K562 (cell line): Measurements from ENCODE around the gene SLC24A3. TPM values are rescaled to one million over a fixed set of nuclear protein-coding genes. Genes with fewer than 3 reads are reported as not detected.

Experiments
- ATAC-seq: fragments of 200-7000 bp; cut with Tn5 transposase; 3 replicates; pipeline ENCODE4 v1.9.1; 2020; ENCODE audit warnings: moderate library complexity
- BruUV-seq: library from RNA; stranded (reverse); fragments of 400-500 nt; replicated peaks from 2 replicates; lab custom pipeline; 2021; lab: Mats Ljungman, UMichigan
- CTCF ChIA-PET: fragments of 300-600 bp; formaldehyde crosslinking; extraction: SDS; loops from one replicate; lab custom pipeline; 2021; ENCODE audit warnings: low intra/inter-chr PET ratio; lab: Yijun Ruan, JAX
- POLR2A ChIA-PET: fragments of 300-600, 350-650 bp; sonication (Branson Sonifier 250); formaldehyde crosslinking; extraction: SDS; loops from one replicate; lab custom pipeline; 2021; ENCODE audit warnings: antibody characterized with exemption, inconsistent platforms; lab: Yijun Ruan, JAX
- DNase-seq, 4 experiments: peaks; one replicate each; pipeline versions ENCODE4 v3.0.0 to v3.0.0-alpha.2; 2011 to 2018; ENCODE audit warnings: low spot score in 3 of 4, mixed read lengths in 3 of 4; ENCODE audit errors: extremely low read depth in 1 of 4
- FAIRE-seq: peaks from 2 replicates; lab custom pipeline; 2011; peaks lifted over from hg19 to GRCh38; lab: Jason Lieb, UNC
- H2AFZ ChIP-seq: 2 replicates; pipeline ENCODE4 v1.6.0; 2011; ENCODE audit warnings: low read depth, low read length, control low read depth, inconsistent platforms
- H3K27ac ChIP-seq: fragments of 200-600 bp; 3 replicates; pipeline ENCODE4 v1.8.0; 2011; ENCODE audit warnings: low read depth, mild to moderate bottlenecking, control low read depth, inconsistent platforms, low read length, moderate library complexity, mixed read lengths; ENCODE audit errors: extremely low read depth
- H3K27me3 ChIP-seq, 2 experiments: fragments of 300-600 bp in 1 of 2; 2 replicates in 1 of 2; 3 replicates in 1 of 2; pipeline versions ENCODE4 v1.6.0 to v1.8.0; 2011; ENCODE audit warnings: inconsistent platforms in 2 of 2, low read length in 2 of 2, mild to moderate bottlenecking in 1 of 2, mixed read lengths in 1 of 2, moderate library complexity in 1 of 2; ENCODE audit not compliant: control insufficient read depth in 2 of 2, insufficient read depth in 2 of 2
- H3K36me3 ChIP-seq: fragments of 300-600 bp; 3 replicates; pipeline ENCODE4 v1.8.0; 2011; ENCODE audit warnings: mild to moderate bottlenecking, low read length, inconsistent platforms; ENCODE audit not compliant: control insufficient read depth, insufficient read depth
- H3K4me1 ChIP-seq, 2 experiments: fragments of 200-600 bp in 1 of 2; replicated peaks in 1 of 2; 2 replicates in 1 of 2; 3 replicates in 1 of 2; pipeline versions ENCODE4 v1.5.1 to v1.8.0; 2011; ENCODE audit warnings: inconsistent platforms in 2 of 2, low read length in 2 of 2, mild to moderate bottlenecking in 1 of 2, mixed read lengths in 1 of 2, moderate library complexity in 1 of 2; ENCODE audit not compliant: control insufficient read depth in 2 of 2, insufficient read depth in 2 of 2
- H3K4me2 ChIP-seq: 2 replicates; pipeline ENCODE4 v1.6.1; 2011; ENCODE audit warnings: low read length, control low read depth, inconsistent platforms, mixed read lengths; ENCODE audit not compliant: insufficient read depth
- H3K4me3 ChIP-seq: fragments of 200-600 bp; sonication (generic), shearing (Covaris generic); 2 replicates; pipeline ENCODE4 v1.5.1; 2016; ENCODE audit warnings: control low read depth, inconsistent platforms
- H3K79me2 ChIP-seq: fragments of 200-600 bp; 3 replicates; pipeline ENCODE4 v1.8.0; 2011; ENCODE audit warnings: low read length, inconsistent platforms; ENCODE audit not compliant: control insufficient read depth, insufficient read depth
- H3K9ac ChIP-seq, 2 experiments: 2 replicates each; pipeline versions ENCODE4 v1.6.0 to v1.6.1; 2011; ENCODE audit warnings: low read depth in 2 of 2, low read length in 2 of 2, control low read depth in 1 of 2, inconsistent platforms in 1 of 2, mild to moderate bottlenecking in 1 of 2, mixed read lengths in 1 of 2; ENCODE audit not compliant: insufficient read depth in 1 of 2
- H3K9me1 ChIP-seq: one replicate; pipeline ENCODE4 v1.6.0; 2011; ENCODE audit warnings: inconsistent platforms, mild to moderate bottlenecking, low read length, moderate library complexity; ENCODE audit not compliant: control insufficient read depth, insufficient read depth
- H3K9me3 ChIP-seq: replicated peaks from 2 replicates; pipeline ENCODE4 v1.5.1; 2011; ENCODE audit warnings: low read depth, low read length, inconsistent platforms; ENCODE audit not compliant: control insufficient read depth, insufficient read depth
- H4K20me1 ChIP-seq: replicated peaks from 2 replicates; pipeline ENCODE4 v1.6.1; 2011; ENCODE audit warnings: low read length, inconsistent platforms, mixed read lengths; ENCODE audit not compliant: control insufficient read depth, insufficient read depth
- RAD21 ChIP-seq, 2 experiments: fragments of 250-450 bp in 1 of 2; fragments of 450-650 bp in 1 of 2; sonication (Bioruptor Pico) in 1 of 2; formaldehyde crosslinking in 1 of 2; IDR thresholded peaks in 1 of 2; conservative IDR thresholded peaks in 1 of 2; 2 replicates each; pipeline versions ENCODE4 v1.4.0 to v1.8.0; 2020 to 2022; ENCODE audit warnings: mild to moderate bottlenecking in 2 of 2, moderate library complexity in 1 of 2
- REST ChIP-seq, 2 experiments: fragments of 450-650 bp; formaldehyde crosslinking in 1 of 2; IDR thresholded peaks; 2 replicates each; pipeline versions ENCODE4 v1.4.0 to v1.6.1; 2014 to 2020; ENCODE audit warnings: mild to moderate bottlenecking in 2 of 2, borderline replicate concordance in 1 of 2, low read depth in 1 of 2
- WGBS: fragments of 100-300 bp; shearing (Covaris generic); methylation state at CpG from one replicate; pipeline ENCODE4 v1.1.6; 2016; ENCODE audit warnings: low coverage, mixed read lengths; ENCODE audit not compliant: insufficient coverage; ENCODE audit errors: missing lambda C conversion rate; 5-methylcytosine and 5-hydroxymethylcytosine counted together
- in situ Hi-C: fragments of 300-500 bp; cut with MboI; formaldehyde crosslinking; loops from 4 replicates; pipeline ENCODE4 v1.15.0; 2018; ENCODE audit warnings: inconsistent platforms, mixed read lengths
- intact Hi-C: fragments of 100-400 bp; cut with micrococcal nuclease; formaldehyde crosslinking; loops from 2 replicates; pipeline ENCODE4 v1.14.2; 2022
- polyA plus RNA-seq, 8 experiments: library from polyadenylated mRNA; depleted of rRNA in 4 of 8; stranded (reverse) in 5 of 8; unstranded in 3 of 8; fragments of >200 nt; fragmentation: Nextera tagmentation in 2 of 8; fragmentation: Illumina TruSeq in 1 of 8; extraction: Ambion mirVana in 2 of 8; extraction: Trizol in 1 of 8; gene quantifications; 2 replicates each; pipeline versions ENCODE4 v1.2.1 to v1.2.3, GENCODE V29; 2011 to 2014; ENCODE audit warnings: inconsistent platforms in 1 of 8, missing spikeins in 1 of 8
- total RNA-seq, 7 experiments: library from RNA; depleted of rRNA in 6 of 7; stranded (reverse); fragments of >200 nt in 6 of 7; fragmentation: Illumina TruSeq in 2 of 7; extraction: Trizol in 2 of 7; gene quantifications; 2 replicates each; pipeline versions ENCODE4 v1.2.1 to v1.2.3, GENCODE V29; 2011 to 2021; ENCODE audit warnings: low replicate concordance in 1 of 7
- TF ChIP-seq, protein P1 (sequence below): fragments of 250-450 bp; sonication (Bioruptor Pico); IDR thresholded peaks from 2 replicates; pipeline ENCODE4 v1.4.0; 2020; ENCODE audit warnings: mild to moderate bottlenecking, moderate library complexity, borderline replicate concordance
- TF ChIP-seq, protein P2 (sequence below), 3 experiments: IDR thresholded peaks in 2 of 3; conservative IDR thresholded peaks in 1 of 3; 2 replicates each; pipeline ENCODE4 v1.5.1; 2011 to 2012; ENCODE audit warnings: low read length in 3 of 3, mild to moderate bottlenecking in 3 of 3, control low read depth in 2 of 3, improper control_type of control experiment in 1 of 3, inconsistent platforms in 1 of 3, low read depth in 1 of 3, mixed read lengths in 1 of 3, moderate library complexity in 1 of 3; ENCODE audit not compliant: insufficient read depth in 2 of 3

SLC24A3 gene
- total and polyA plus RNA-seq, 9 of the 15 experiments (the other 6 are each of a cell fraction or from before 2014, with no cell fraction given): not detected

GRCh38 chr20:19249106-19249879 lies 36.9 kb downstream of the SLC24A3 start:
- Histone ChIP-seq H3K9me3 (no peaks in the 10 kb centered on the region), H3K4me3 (no peak overlapping the region), H3K27ac (no peak overlapping the region), H3K27me3 (no peaks in the 10 kb centered on the region), H2AFZ (no peak overlapping the region), H3K9ac (no peak overlapping the region), H3K9me1 (no peaks in the 10 kb centered on the region), H3K4me2 (no peak overlapping the region), H3K36me3 (no peaks in the 10 kb centered on the region), H3K4me1 (no peaks in the 10 kb centered on the region), H4K20me1 (no peaks in the 10 kb centered on the region), H3K79me2 (no peaks in the 10 kb centered on the region)
- FAIRE-seq (no peak), DNase-seq (peak in 3 of 4 experiments; percentile 5 to 6 (median 6)), ATAC-seq (no peak)
- ChIA-PET POLR2A (no interaction called here), CTCF (no interaction called here)
- WGBS: 0% methylated on average over 5 of the region's 6 CpGs
- BruUV-seq: no TSS peak
- TF ChIP-seq REST (IDR thresholded peaks at IDR 0.05; ENCODE audit: borderline replicate concordance) (0 out of 2 replicates have a peak, but pooled peaks have one; percentile 3), REST (CRISPR knock-in tag; IDR thresholded peaks at IDR 0.05; ENCODE audit: low read depth) (no peak), RAD21 (CRISPR knock-in tag; conservative IDR thresholded peaks at IDR 0.05 in 1 of 2, IDR thresholded peaks at IDR 0.05 in 1 of 2) (peak in 1 of 2 experiments; percentile 21; a peak in 1 of 4 replicates)
- TF ChIP-seq, protein P1, sequence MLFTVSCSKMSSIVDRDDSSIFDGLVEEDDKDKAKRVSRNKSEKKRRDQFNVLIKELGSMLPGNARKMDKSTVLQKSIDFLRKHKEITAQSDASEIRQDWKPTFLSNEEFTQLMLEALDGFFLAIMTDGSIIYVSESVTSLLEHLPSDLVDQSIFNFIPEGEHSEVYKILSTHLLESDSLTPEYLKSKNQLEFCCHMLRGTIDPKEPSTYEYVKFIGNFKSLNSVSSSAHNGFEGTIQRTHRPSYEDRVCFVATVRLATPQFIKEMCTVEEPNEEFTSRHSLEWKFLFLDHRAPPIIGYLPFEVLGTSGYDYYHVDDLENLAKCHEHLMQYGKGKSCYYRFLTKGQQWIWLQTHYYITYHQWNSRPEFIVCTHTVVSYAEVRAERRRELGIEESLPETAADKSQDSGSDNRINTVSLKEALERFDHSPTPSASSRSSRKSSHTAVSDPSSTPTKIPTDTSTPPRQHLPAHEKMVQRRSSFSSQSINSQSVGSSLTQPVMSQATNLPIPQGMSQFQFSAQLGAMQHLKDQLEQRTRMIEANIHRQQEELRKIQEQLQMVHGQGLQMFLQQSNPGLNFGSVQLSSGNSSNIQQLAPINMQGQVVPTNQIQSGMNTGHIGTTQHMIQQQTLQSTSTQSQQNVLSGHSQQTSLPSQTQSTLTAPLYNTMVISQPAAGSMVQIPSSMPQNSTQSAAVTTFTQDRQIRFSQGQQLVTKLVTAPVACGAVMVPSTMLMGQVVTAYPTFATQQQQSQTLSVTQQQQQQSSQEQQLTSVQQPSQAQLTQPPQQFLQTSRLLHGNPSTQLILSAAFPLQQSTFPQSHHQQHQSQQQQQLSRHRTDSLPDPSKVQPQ (CRISPR knock-in tag): no peak
- TF ChIP-seq, protein P2, sequence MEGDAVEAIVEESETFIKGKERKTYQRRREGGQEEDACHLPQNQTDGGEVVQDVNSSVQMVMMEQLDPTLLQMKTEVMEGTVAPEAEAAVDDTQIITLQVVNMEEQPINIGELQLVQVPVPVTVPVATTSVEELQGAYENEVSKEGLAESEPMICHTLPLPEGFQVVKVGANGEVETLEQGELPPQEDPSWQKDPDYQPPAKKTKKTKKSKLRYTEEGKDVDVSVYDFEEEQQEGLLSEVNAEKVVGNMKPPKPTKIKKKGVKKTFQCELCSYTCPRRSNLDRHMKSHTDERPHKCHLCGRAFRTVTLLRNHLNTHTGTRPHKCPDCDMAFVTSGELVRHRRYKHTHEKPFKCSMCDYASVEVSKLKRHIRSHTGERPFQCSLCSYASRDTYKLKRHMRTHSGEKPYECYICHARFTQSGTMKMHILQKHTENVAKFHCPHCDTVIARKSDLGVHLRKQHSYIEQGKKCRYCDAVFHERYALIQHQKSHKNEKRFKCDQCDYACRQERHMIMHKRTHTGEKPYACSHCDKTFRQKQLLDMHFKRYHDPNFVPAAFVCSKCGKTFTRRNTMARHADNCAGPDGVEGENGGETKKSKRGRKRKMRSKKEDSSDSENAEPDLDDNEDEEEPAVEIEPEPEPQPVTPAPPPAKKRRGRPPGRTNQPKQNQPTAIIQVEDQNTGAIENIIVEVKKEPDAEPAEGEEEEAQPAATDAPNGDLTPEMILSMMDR (IDR thresholded peaks at IDR 0.05 in 2 of 3, conservative IDR thresholded peaks at IDR 0.05 in 1 of 3; ENCODE audit: insufficient read depth in 2 of 3, low read depth in 1 of 3, low read length in 3 of 3): 0 out of 6 replicates have a peak, but pooled peaks of 2 of the 3 experiments have one; percentile 11 to 16
- in situ Hi-C loops: no loop called here
- intact Hi-C loops: no loop called here
